ENCODE results near the gene FOSL1. TPM values are rescaled to one million over a fixed set of nuclear protein-coding genes. Genes with fewer than 3 reads are reported as not detected.
"Not testable (repeated sequence)": the region's sequence is repeated elsewhere in the genome, so short reads cannot be mapped to it uniquely, and the experiment has no call there.

Gene FOSL1
- total RNA-seq, 2 experiments from 2014 or later, result 8.2 TPM

GRCh38 chr11:65851083-65851579, 49.1 kb downstream of the FOSL1 start:
- intact Hi-C loops (cut with micrococcal nuclease), result no loop called here
- Mint-ChIP-seq H3K4me3 (no peak overlapping the region), H3K36me3 (ENCODE audit: low read depth) (peaks cover 43% of the 10 kb centered on the region), H3K9me3 (peaks cover 8% of the 10 kb centered on the region), H3K27me3 (ENCODE audit: low read depth) (no peaks in the 10 kb centered on the region), H3K4me1 (ENCODE audit: low read depth) (peaks cover 26% of the 10 kb centered on the region), H3K27ac (no peak overlapping the region)
- CTCF ChIA-PET, result interaction anchor here (0.6 to 6.0 kb wide), 13 partner anchors 9 to 194 kb away, joined by 3 to 34 read pairs (median 4); partner anchors contain the start of genes AP5B1, CCDC85B, FIBP and MUS81
- DNase-seq, result peak; percentile 40

- H3K27ac Mint-ChIP-seq, result no peak overlapping the region
- peaks cover 36% of the 10 kb centered on the region for H3K36me3 Mint-ChIP-seq (ENCODE audit: low read depth)
- intact Hi-C loops (cut with micrococcal nuclease), result no loop called here
- CTCF ChIA-PET, result interaction anchor here (1.3 to 6.0 kb wide), 7 partner anchors 10 to 70 kb away, joined by 3 to 34 read pairs (median 6); partner anchors contain the start of genes AP5B1, CCDC85B, FIBP and MUS81
- H3K9me3 Mint-ChIP-seq, result peaks cover 8% of the 10 kb centered on the region
- no peak for DNase-seq
- H3K4me1 Mint-ChIP-seq (ENCODE audit: low read depth), result peaks cover 20% of the 10 kb centered on the region
- H3K4me3 Mint-ChIP-seq, result no peak overlapping the region
- no peaks in the 10 kb centered on the region for H3K27me3 Mint-ChIP-seq (ENCODE audit: low read depth)
Observed at GRCh38 chr11:65850217-65851082, 49.7 kb downstream of the FOSL1 start.

- Mint-ChIP-seq H3K4me3 (no peak overlapping the region), H3K27me3 (ENCODE audit: low read depth) (no peaks in the 10 kb centered on the region), H3K4me1 (ENCODE audit: low read depth) (peaks cover 16% of the 10 kb centered on the region), H3K27ac (no peak overlapping the region), H3K36me3 (ENCODE audit: low read depth) (peaks cover 32% of the 10 kb centered on the region), H3K9me3 (peaks cover 8% of the 10 kb centered on the region)
- intact Hi-C loops (cut with micrococcal nuclease), result no loop called here
- DNase-seq, result no peak
- CTCF ChIA-PET, result interaction anchor here (1.4 to 6.0 kb wide), 4 partner anchors 11 to 70 kb away, joined by 4 to 34 read pairs (median 14); partner anchors contain the start of genes AP5B1 and MUS81
Observed at GRCh38 chr11:65849771-65850216, 50.4 kb downstream of the FOSL1 start.

GRCh38 chr11:65849366-65849765, 50.8 kb downstream of the FOSL1 start:
- Mint-ChIP-seq H3K27me3 (ENCODE audit: low read depth) (no peaks in the 10 kb centered on the region), H3K36me3 (ENCODE audit: low read depth) (peaks cover 28% of the 10 kb centered on the region), H3K4me3 (no peak overlapping the region), H3K4me1 (ENCODE audit: low read depth) (peaks cover 11% of the 10 kb centered on the region), H3K27ac (no peak overlapping the region), H3K9me3 (peaks cover 8% of the 10 kb centered on the region)
- intact Hi-C loops (cut with micrococcal nuclease), result no loop called here
- no peak for DNase-seq
- CTCF ChIA-PET, result interaction anchor here (1.4 to 6.0 kb wide), 4 partner anchors 32 to 139 kb away, joined by 4 to 34 read pairs (median 10); partner anchors contain the start of gene AP5B1

GRCh38 chr11:65848693-65849092, 51.5 kb downstream of the FOSL1 start:
- H3K27ac Mint-ChIP-seq; H3K4me1 Mint-ChIP-seq (ENCODE audit: low read depth); H3K9me3 Mint-ChIP-seq; H3K4me3 Mint-ChIP-seq; DNase-seq; intact Hi-C loops (cut with micrococcal nuclease); H3K27me3 Mint-ChIP-seq (ENCODE audit: low read depth): not testable (repeated sequence)
- H3K36me3 Mint-ChIP-seq (ENCODE audit: low read depth), result peaks cover 21% of the 10 kb centered on the region
- CTCF ChIA-PET, result interaction anchor here (1.2 to 6.0 kb wide), 3 partner anchors 10 to 140 kb away, joined by 3 to 34 read pairs (median 4); no protein-coding TSS in a partner anchor

- Mint-ChIP-seq H3K9me3 (peaks cover 8% of the 10 kb centered on the region), H3K4me3 (no peak overlapping the region), H3K36me3 (ENCODE audit: low read depth) (peaks cover 13% of the 10 kb centered on the region), H3K27ac (no peak overlapping the region), H3K4me1 (ENCODE audit: low read depth) (peaks cover 1% of the 10 kb centered on the region), H3K27me3 (ENCODE audit: low read depth) (no peaks in the 10 kb centered on the region)
- CTCF ChIA-PET, result interaction anchor here (0.6 to 1.2 kb wide), 4 partner anchors 9 to 86 kb away, joined by 3 to 5 read pairs (median 4); no protein-coding TSS in a partner anchor
- DNase-seq, result no peak
- intact Hi-C loops (cut with micrococcal nuclease), result no loop called here
Observed at GRCh38 chr11:65847746-65848145, 52.4 kb downstream of the FOSL1 start.

GRCh38 chr11:65844231-65844872, 55.8 kb downstream of the FOSL1 start:
- no peaks in the 10 kb centered on the region for H3K9me3 Mint-ChIP-seq
- intact Hi-C loops (cut with micrococcal nuclease), result no loop called here
- H3K4me1 Mint-ChIP-seq (ENCODE audit: low read depth), result no peaks in the 10 kb centered on the region
- no peak overlapping the region for H3K27ac Mint-ChIP-seq
- DNase-seq, result no peak
- H3K4me3 Mint-ChIP-seq, result no peak overlapping the region
- no peaks in the 10 kb centered on the region for H3K36me3 Mint-ChIP-seq (ENCODE audit: low read depth)
- CTCF ChIA-PET, result interaction anchor here (0.6 kb wide), 2 partner anchors 60 to 150 kb away, joined by 3 read pairs; no protein-coding TSS in a partner anchor
- H3K27me3 Mint-ChIP-seq (ENCODE audit: low read depth), result no peaks in the 10 kb centered on the region

GRCh38 chr11:65843811-65844210, 56.4 kb downstream of the FOSL1 start:
- CTCF ChIA-PET, result interaction anchor here (0.6 to 0.9 kb wide), 3 partner anchors 59 to 150 kb away, joined by 3 read pairs; no protein-coding TSS in a partner anchor
- no peaks in the 10 kb centered on the region for H3K27me3 Mint-ChIP-seq (ENCODE audit: low read depth)
- no peaks in the 10 kb centered on the region for H3K36me3 Mint-ChIP-seq (ENCODE audit: low read depth)
- no peak overlapping the region for H3K27ac Mint-ChIP-seq
- no peaks in the 10 kb centered on the region for H3K4me1 Mint-ChIP-seq (ENCODE audit: low read depth)
- no peak for DNase-seq
- H3K4me3 Mint-ChIP-seq, result no peak overlapping the region
- intact Hi-C loops (cut with micrococcal nuclease), result no loop called here
- no peaks in the 10 kb centered on the region for H3K9me3 Mint-ChIP-seq

- Mint-ChIP-seq H3K27me3 (ENCODE audit: low read depth) (no peaks in the 10 kb centered on the region), H3K4me1 (ENCODE audit: low read depth) (no peaks in the 10 kb centered on the region), H3K36me3 (ENCODE audit: low read depth) (no peaks in the 10 kb centered on the region), H3K27ac (no peak overlapping the region), H3K4me3 (no peak overlapping the region), H3K9me3 (no peaks in the 10 kb centered on the region)
- DNase-seq, result no peak
- intact Hi-C loops (cut with micrococcal nuclease), result no loop called here
- CTCF ChIA-PET, result no interaction called here
Observed at GRCh38 chr11:65842144-65842543, 58.0 kb downstream of the FOSL1 start.

Other genes starting within 250 kb of the FOSL1 start
- 10 to 100 TPM; 66.9 to 68.5 TPM for gene RELA, start 237.5 kb downstream of the FOSL1 start, total RNA-seq
- gene KAT5, start 188.1 kb downstream of the FOSL1 start, total RNA-seq, result 10 to 100 TPM; 60.1 to 67.1 TPM
- gene RNASEH2C, start 179.6 kb downstream of the FOSL1 start, total RNA-seq, result 10 to 100 TPM; 95.6 to 97.8 TPM
- gene AP5B1, start 119.4 kb downstream of the FOSL1 start, total RNA-seq, result 1 to 10 TPM; 6.2 to 6.3 TPM
- not detected for gene OVOL1, start 113.3 kb downstream of the FOSL1 start, total RNA-seq
- gene SNX32, start 66.4 kb downstream of the FOSL1 start, total RNA-seq, result 1 to 10 TPM; 1.5 to 2.0 TPM
- 1,000 to 10,000 TPM; 1,043 to 1,085 TPM for gene CFL1, start 42.2 kb downstream of the FOSL1 start, total RNA-seq
- gene MUS81, start 40.0 kb downstream of the FOSL1 start, total RNA-seq, result 10 to 100 TPM; 51.4 to 54.7 TPM
- 10 to 100 TPM; 10.1 to 11.5 TPM for gene EFEMP2, start 27.6 kb downstream of the FOSL1 start, total RNA-seq
- gene CTSW, start 20.6 kb downstream of the FOSL1 start, total RNA-seq, result under 1 TPM; 0.91 to 0.95 TPM
- gene FIBP, start 11.9 kb downstream of the FOSL1 start, total RNA-seq, result 10 to 100 TPM; 83.1 to 86.6 TPM
- gene CCDC85B, start 9.7 kb downstream of the FOSL1 start, total RNA-seq, result 10 to 100 TPM; 27.6 to 29.0 TPM
- 10 to 100 TPM; 20.0 to 21.9 TPM for gene C11orf68, start 18.7 kb upstream of the FOSL1 start, total RNA-seq
- 100 to 1,000 TPM; 117 to 134 TPM for gene DRAP1, start 19.0 kb upstream of the FOSL1 start, total RNA-seq
- not detected for gene TSGA10IP, start 45.1 kb upstream of the FOSL1 start, total RNA-seq
- 10 to 100 TPM; 50.1 to 59.9 TPM for gene SART1, start 61.3 kb upstream of the FOSL1 start, total RNA-seq
- 10 to 100 TPM; 31.2 to 31.7 TPM for gene EIF1AD, start 101.8 kb upstream of the FOSL1 start, total RNA-seq
- gene BANF1, start 102.1 kb upstream of the FOSL1 start, total RNA-seq, result 100 to 1,000 TPM; 347 to 369 TPM
- gene CST6, start 111.6 kb upstream of the FOSL1 start, total RNA-seq, result not detected
- gene CATSPER1, start 126.1 kb upstream of the FOSL1 start, total RNA-seq, result not detected
- gene GAL3ST3, start 148.8 kb upstream of the FOSL1 start, total RNA-seq, result under 1 TPM in 1 of 2 experiments, not detected in 1; 0.17 TPM
- gene SF3B2, start 152.0 kb upstream of the FOSL1 start, total RNA-seq, result 100 to 1,000 TPM; 319 to 321 TPM
- gene PACS1, start 169.9 kb upstream of the FOSL1 start, total RNA-seq, result 10 to 100 TPM; 77.8 to 80.7 TPM